Smooth muscle cell (in vitro differentiated cells): ENCODE results near the gene NAV2. TPM values are rescaled to one million over a fixed set of nuclear protein-coding genes. Genes with fewer than 3 reads are reported as not detected.

Experiments
- DNase-seq: peaks from one replicate; lab custom pipeline; 2025; ENCODE audit not compliant: unreplicated experiment; lab: John Stamatoyannopoulos, UW
- H2AFZ ChIP-seq: fragments of 200-600 bp; sonication (generic); 2 replicates; pipeline ENCODE4 v1.6.0; 2016; ENCODE audit warnings: antibody characterized with exemption, low read depth, mild to moderate bottlenecking
- H3F3A ChIP-seq: fragments of 200-600 bp; sonication (generic); 2 replicates; pipeline ENCODE4 v1.6.0; 2017; ENCODE audit warnings: antibody characterized with exemption, low read depth
- H3K27ac ChIP-seq: fragments of 200-600 bp; sonication (generic); 2 replicates; pipeline ENCODE4 v1.5.1; 2016; ENCODE audit warnings: low read depth, mild to moderate bottlenecking
- H3K27me3 ChIP-seq: fragments of 200-600 bp; sonication (generic); 2 replicates; pipeline ENCODE4 v1.6.1; 2016; ENCODE audit warnings: low read depth, mild to moderate bottlenecking
- H3K36me3 ChIP-seq: fragments of 200-600 bp; sonication (generic); 2 replicates; pipeline ENCODE4 v1.5.1; 2016; ENCODE audit warnings: low read depth
- H3K4me1 ChIP-seq: fragments of 200-600 bp; sonication (generic); 2 replicates; pipeline ENCODE4 v1.5.1; 2016; ENCODE audit warnings: low read depth
- H3K4me2 ChIP-seq: fragments of 200-600 bp; sonication (generic); 2 replicates; pipeline ENCODE4 v1.6.0; 2016; ENCODE audit warnings: mild to moderate bottlenecking
- H3K4me3 ChIP-seq: fragments of 200-600 bp; sonication (generic); 2 replicates; pipeline ENCODE4 v1.5.1; 2016; ENCODE audit warnings: mild to moderate bottlenecking
- H3K79me2 ChIP-seq: fragments of 200-600 bp; sonication (generic); 2 replicates; pipeline ENCODE4 v1.6.0; 2016; ENCODE audit warnings: low read depth, mild to moderate bottlenecking
- H3K9ac ChIP-seq: fragments of 200-600 bp; sonication (generic); 2 replicates; pipeline ENCODE4 v1.6.0; 2016; ENCODE audit warnings: low read depth
- H3K9me3 ChIP-seq: fragments of 200-600 bp; sonication (generic); replicated peaks from 2 replicates; pipeline ENCODE4 v1.5.1; 2016; ENCODE audit warnings: low read depth
- H4K20me1 ChIP-seq: fragments of 200-600 bp; sonication (generic); 2 replicates; pipeline ENCODE4 v1.6.0; 2016; ENCODE audit warnings: low read depth
- CTCF ChIP-seq: fragments of 200-600 bp; sonication (generic); IDR thresholded peaks from 2 replicates; pipeline ENCODE4 v1.5.1; 2017; ENCODE audit warnings: borderline replicate concordance, mild to moderate bottlenecking, antibody characterized with exemption; ENCODE audit not compliant: insufficient read depth, poor library complexity, severe bottlenecking
- WGBS: methylation state at CpG from one replicate; pipeline ENCODE4 v1.1.7; 2016; ENCODE audit warnings: low lambda C conversion rate; 5-methylcytosine and 5-hydroxymethylcytosine counted together
- polyA plus RNA-seq: library from polyadenylated mRNA; unstranded; fragments of >200 nt; fragmentation: Nextera tagmentation; extraction: Ambion mirVana; gene quantifications from 2 replicates; pipeline ENCODE4 v1.2.1, GENCODE V29; 2016
- total RNA-seq: library from RNA; depleted of rRNA; stranded (reverse); fragments of >200 nt; gene quantifications from 2 replicates; pipeline ENCODE4 v1.2.3, GENCODE V29; 2014

Gene NAV2
- total and polyA plus RNA-seq, 2 experiments from 2014 or later: 14.1 to 67.5 TPM

- no peaks in the 10 kb centered on the region for H3K79me2 ChIP-seq
Measured at GRCh38 chr11:19952116-19952605, 239.5 kb downstream of the NAV2 start.

GRCh38 chr11:19952911-19953310 is 240.3 kb downstream of the NAV2 start:
- H3K9me3 ChIP-seq: no peaks in the 10 kb centered on the region
- H3F3A ChIP-seq: peaks cover 28% of the 10 kb centered on the region
- H3K36me3 ChIP-seq: no peaks in the 10 kb centered on the region
- H3K27me3 ChIP-seq: no peaks in the 10 kb centered on the region
- no peak overlapping the region for H2AFZ ChIP-seq
- no peaks in the 10 kb centered on the region for H4K20me1 ChIP-seq
- peaks cover 32% of the 10 kb centered on the region for H3K4me1 ChIP-seq
- peak overlapping the region; percentile 22 for H3K4me2 ChIP-seq
- WGBS: 52% methylated on average over 1 of the region's 1 CpG
- no peak for TF ChIP-seq CTCF
- H3K79me2 ChIP-seq: no peaks in the 10 kb centered on the region
- H3K27ac ChIP-seq: peak overlapping the region; percentile 77
- DNase-seq: no peak
- no peak overlapping the region for H3K9ac ChIP-seq
- H3K4me3 ChIP-seq: no peak overlapping the region

More at GRCh38 chr11:19952116-19952605, 239.5 kb downstream of the NAV2 start:
- no peaks in the 10 kb centered on the region for H3K36me3 ChIP-seq
- H3K27me3 ChIP-seq: no peaks in the 10 kb centered on the region
- no peaks in the 10 kb centered on the region for H3K9me3 ChIP-seq
- 9% methylated on average over 3 of the region's 3 CpGs for WGBS
- H3K4me1 ChIP-seq: peaks cover 28% of the 10 kb centered on the region
- H3K27ac ChIP-seq: peak overlapping the region; percentile 77
- H3K9ac ChIP-seq: no peak overlapping the region
- H2AFZ ChIP-seq: no peak overlapping the region
- H3K4me3 ChIP-seq: no peak overlapping the region
- no peak for TF ChIP-seq CTCF
- no peak for DNase-seq
- H3K4me2 ChIP-seq: peak overlapping the region; percentile 22
- no peaks in the 10 kb centered on the region for H4K20me1 ChIP-seq
- H3F3A ChIP-seq: peaks cover 24% of the 10 kb centered on the region

- WGBS: 14% methylated on average over 4 of the region's 4 CpGs
- DNase-seq: no peak
- H3K27me3 ChIP-seq: no peaks in the 10 kb centered on the region
- no peak for TF ChIP-seq CTCF
- H3K4me2 ChIP-seq: peak overlapping the region; percentile 22
- H3K9me3 ChIP-seq: no peaks in the 10 kb centered on the region
- H2AFZ ChIP-seq: no peak overlapping the region
- peak overlapping the region; percentile 77 for H3K27ac ChIP-seq
- no peaks in the 10 kb centered on the region for H3K36me3 ChIP-seq
- no peak overlapping the region for H3K4me3 ChIP-seq
- H4K20me1 ChIP-seq: no peaks in the 10 kb centered on the region
- peaks cover 36% of the 10 kb centered on the region for H3K4me1 ChIP-seq
- H3F3A ChIP-seq: peaks cover 28% of the 10 kb centered on the region
- peak overlapping the region; percentile 25 for H3K9ac ChIP-seq
- H3K79me2 ChIP-seq: no peaks in the 10 kb centered on the region
Measured at GRCh38 chr11:19953336-19953735, 240.7 kb downstream of the NAV2 start.

GRCh38 chr11:19953909-19954308 is 241.3 kb downstream of the NAV2 start:
- WGBS: 8% methylated on average over 2 of the region's 2 CpGs
- H3K27ac ChIP-seq: peak overlapping the region; percentile 77
- no peak for DNase-seq
- no peaks in the 10 kb centered on the region for H3K79me2 ChIP-seq
- H3K4me2 ChIP-seq: peak overlapping the region; percentile 22
- H3F3A ChIP-seq: peaks cover 28% of the 10 kb centered on the region
- H3K9me3 ChIP-seq: no peaks in the 10 kb centered on the region
- H2AFZ ChIP-seq: no peak overlapping the region
- no peaks in the 10 kb centered on the region for H3K36me3 ChIP-seq
- peaks cover 41% of the 10 kb centered on the region for H3K4me1 ChIP-seq
- no peaks in the 10 kb centered on the region for H3K27me3 ChIP-seq
- no peak overlapping the region for H3K4me3 ChIP-seq
- no peaks in the 10 kb centered on the region for H4K20me1 ChIP-seq
- H3K9ac ChIP-seq: peak overlapping the region; percentile 25
- peak; percentile 45 for TF ChIP-seq CTCF
